HG03354 (cell line): ENCODE data around the gene PGM5.

Experiments used
- ATAC-seq: cut with Tn5 transposase; IDR thresholded peaks from one replicate; pipeline ENCODE4 v1.9.1; 2021; ENCODE audit warnings: mild to moderate bottlenecking; ENCODE audit not compliant: unreplicated experiment, poor library complexity, severe bottlenecking

PGM5 gene

DNA sequence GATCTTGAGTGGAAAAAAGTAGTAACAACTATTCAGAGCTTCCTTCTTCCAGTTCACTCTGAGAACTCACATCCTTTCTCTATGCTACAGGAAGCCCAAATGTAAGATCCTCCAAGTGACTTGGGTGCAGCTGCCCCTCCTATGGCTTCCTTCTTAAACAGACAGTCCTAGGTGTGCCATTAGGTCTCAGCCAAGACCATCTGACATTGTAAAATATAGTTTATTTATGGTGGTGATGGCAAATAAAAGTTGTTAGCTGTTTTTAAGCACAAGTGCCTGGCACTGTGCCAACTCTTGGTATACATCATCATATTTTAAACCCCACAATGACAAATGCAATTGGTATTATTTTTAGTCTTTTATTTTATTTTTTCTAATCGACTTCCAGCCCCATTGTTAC, 126.1 kb downstream of the PGM5 start:
- ATAC-seq: no peak

DNA sequence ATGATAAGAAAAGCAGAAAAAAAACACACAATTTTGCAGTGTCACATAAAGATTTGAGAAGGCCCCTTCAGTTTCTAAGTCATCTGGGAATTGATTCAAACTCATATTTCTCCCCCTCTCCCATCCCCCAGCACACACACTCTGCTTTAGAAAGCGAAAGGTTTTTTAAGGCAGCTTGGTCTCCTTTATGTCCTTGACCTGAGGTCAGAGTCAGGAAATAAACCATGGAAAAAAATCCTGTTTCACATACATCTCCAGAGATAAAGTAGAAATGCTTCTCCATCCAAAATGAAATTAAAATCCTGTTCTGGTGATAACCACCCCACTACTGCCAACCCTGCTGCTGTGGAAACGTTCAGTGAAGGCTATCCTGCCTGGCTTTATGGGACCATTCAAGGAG, 131.7 kb downstream of the PGM5 start:
- ATAC-seq: no peak

DNA sequence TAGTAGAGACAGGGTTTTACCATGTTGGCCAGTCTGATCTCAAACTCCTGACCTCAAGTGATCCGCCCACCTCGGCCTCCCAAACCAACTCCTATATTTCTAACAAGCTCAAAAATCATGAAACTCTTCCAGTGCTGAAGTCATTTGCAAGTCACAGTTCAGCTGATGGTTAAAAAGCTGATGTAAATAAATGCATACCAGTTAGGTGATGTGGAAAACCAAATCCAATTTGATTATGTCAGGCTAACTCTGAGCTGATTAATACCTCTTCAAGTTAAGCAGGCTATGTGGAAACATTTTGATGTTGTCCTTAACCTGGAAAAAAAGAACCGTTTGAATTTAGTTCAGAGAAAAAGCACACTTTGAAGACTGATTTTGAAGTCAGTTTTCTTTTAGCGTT, 133.2 kb downstream of the PGM5 start:
- no peak for ATAC-seq

DNA sequence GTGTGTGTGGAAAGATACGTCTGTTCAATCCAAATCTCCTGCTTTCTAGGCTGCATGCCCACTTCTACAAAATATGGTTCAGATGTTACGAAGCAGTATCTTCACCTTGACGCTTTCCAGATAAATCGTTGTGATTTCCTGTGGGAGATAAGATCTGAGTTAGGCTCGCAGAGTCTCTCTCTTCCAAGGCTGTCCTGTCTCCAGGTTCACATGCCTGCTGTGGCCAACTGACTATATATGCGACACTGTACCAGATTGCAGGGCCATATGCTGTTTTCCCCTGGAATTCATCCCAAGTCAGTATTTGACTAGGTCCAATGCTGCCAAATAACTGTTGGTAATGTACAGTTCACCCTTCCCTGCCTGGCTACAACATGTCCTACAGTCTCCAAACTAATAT, 136.4 kb downstream of the PGM5 start:
- ATAC-seq: no peak

DNA sequence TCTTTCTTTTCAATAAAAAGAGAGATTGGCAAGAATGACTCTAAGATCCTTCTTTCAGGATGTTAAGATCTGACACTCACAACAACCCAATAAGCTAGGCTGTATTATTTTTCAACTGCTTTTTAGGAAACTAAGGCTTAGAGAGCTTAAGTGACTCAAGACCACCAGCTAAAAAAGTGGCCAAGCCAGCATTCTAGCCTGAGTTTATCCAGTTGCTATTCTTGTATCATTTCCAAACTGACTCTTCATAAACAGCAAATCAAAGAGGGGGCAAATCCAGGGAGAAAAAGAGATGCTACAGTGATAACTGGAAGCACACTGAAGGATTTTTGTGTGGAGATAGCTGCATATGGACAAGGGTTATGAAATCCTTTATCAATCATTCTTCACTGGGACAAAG, 137.1 kb downstream of the PGM5 start:
- ATAC-seq: no peak

DNA sequence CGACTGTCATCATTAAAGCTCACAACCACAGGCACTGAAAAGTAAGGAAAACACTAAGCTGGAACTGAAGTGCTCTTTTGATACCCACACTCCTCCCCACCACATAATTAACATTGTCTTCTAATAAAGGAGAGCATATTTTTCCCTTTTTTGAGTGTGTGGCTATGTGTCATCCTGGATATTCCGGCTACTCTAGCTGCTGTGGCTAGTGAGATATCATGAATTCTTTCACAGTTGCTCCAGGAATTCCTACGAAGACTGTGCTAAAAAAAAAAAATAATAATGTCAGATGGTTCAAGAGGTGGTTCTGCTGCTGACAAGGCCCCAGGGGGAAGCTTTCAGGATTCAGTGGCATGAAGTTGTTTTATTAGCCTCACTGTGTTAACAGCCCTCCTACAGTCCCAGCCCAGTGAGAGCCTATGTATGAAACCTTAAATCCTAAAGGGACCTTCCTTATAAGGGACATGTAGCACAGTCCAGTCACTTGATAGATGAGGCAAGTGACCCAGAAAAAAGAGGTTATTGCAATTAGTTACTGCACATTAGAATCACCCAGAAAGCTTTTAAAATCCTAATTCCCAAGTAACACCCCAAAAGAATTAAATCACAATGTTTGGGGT, 137.7 kb downstream of the PGM5 start:
- ATAC-seq: no peak

DNA sequence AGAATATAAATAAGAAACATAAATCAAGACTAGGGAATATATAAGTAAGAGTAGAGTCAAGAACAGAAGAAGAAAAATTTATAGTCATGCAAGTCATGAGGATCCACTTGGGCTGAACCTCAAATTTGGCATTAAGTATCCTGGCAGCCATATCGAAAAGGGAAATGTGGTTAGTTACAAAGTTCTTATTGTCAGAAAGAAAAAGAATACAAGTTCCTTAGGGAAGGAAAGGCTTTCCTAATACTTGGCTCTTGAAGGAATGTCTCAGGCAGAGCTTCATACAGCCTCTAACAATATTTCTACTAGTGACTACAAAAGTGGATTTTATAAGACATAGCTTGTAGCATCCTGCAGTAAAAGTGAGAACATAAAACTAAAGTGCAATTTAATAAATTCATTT, 138.8 kb downstream of the PGM5 start:
- ATAC-seq: no peak

DNA sequence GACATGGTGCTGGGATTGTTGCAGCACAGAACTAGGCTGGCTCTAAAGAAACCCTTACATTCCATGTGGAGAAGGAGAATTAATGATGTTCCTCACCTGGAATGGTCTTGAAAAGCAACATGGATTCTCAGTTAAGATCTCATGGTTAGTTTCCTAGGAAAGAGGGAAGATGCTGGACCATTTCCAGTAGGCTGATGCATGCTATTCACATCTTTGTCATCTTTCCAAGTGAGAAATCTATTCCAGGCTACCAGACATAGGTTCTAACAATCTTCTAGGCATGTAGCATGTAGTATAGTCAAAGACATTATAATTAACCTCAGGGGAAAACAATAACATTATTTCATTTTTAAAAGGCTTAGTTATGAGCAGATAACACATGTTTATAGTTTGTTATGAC, 139.9 kb downstream of the PGM5 start:
- no peak for ATAC-seq

DNA sequence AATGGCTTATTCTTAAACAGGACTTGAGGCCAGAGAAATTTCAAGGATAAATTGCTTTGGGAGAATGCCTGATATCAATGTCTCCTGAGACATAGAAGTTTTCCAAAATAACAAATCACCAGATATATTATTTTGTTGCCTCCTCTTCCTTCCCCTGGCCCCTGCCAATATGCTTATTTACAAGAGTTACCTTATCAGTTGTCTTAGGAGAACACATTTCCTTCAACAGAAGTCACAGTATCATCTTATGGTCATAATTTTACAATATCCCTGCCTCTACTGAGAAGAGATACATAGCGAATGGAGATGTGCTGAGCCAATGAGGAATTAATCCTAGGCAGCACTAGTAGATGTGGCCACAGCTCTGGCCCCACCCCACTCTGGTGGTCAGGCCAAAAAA, 141.2 kb downstream of the PGM5 start:
- no peak for ATAC-seq

DNA sequence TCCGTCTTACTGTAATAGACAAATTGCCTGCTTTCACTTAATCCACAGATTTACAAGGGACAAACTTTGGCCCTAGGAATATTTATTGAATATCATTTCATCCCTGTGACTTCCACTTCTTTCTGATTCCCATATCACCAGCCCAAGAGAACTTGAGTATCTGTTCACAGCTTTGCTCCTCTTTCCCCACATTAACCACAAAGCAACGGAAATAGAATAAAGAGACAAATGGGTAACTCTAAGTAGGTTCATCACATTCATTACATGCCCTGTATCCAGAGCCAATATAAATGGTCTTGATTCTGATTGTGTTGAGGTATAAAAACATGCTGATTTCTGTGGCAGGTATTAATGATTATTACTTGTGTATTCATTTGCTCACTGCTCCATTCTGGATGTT, 142.4 kb downstream of the PGM5 start:
- no peak for ATAC-seq

DNA sequence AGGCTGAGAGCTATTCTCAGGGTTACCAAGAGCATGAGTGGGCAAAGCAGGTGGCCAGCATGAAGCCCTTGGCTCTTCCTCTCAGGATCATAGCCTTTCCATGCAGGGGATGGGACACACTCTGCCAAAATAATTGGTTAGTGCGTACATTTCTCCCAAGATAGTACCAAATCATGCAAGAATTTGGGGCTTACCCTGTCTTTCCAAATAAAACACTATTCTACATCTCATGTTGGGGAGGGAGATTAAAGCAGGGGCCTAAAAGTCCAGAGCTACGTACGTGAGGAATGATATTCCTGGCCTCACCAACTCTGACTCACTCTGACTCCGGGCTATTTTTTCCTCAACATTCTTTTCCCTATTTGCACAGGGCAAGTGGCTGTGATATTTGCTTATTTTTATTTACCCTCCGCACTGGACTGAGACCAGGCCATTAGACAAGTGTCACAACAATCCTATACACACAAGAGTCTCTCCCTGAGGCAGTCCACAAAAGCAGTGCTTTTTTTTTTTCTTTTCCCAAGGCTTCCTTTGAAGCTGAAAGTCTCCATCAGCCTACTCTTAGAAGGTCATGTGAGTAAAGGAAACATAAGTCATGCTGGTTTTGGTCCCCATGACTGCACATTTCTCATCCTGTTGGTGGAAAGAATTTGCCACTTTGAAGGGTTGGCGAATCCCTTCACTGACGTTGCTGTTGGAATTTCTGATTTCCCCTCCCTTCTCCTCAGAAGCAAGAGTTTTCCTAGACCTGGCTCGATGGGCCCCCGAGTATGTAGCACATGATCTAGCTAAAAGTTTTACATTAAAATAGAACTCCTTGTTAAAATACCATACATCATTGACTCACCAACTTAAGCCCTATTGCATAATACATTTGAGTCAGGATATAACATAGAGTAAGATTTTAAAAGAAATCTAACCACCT, 144.3 kb downstream of the PGM5 start:
- ATAC-seq: no peak

DNA sequence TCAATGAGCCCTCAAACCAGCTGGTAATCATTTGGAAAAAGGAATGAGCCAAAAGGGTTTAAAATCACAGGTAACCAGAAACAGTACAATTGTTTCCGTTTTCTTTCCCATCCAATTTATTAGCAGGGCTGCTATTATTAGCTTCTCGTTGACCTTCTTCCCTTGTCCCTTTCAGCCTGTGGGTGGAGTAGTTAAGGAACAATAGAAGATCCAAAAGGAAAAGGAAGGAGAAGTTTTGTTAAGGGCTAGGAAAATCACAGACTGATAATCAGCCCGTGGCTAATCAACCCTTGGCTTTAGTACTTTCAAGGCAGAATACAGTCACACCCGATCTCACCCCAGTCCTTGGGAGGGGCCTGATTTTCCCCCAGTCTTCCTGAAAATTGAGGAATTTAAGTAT, 145.9 kb downstream of the PGM5 start:
- no peak for ATAC-seq

DNA sequence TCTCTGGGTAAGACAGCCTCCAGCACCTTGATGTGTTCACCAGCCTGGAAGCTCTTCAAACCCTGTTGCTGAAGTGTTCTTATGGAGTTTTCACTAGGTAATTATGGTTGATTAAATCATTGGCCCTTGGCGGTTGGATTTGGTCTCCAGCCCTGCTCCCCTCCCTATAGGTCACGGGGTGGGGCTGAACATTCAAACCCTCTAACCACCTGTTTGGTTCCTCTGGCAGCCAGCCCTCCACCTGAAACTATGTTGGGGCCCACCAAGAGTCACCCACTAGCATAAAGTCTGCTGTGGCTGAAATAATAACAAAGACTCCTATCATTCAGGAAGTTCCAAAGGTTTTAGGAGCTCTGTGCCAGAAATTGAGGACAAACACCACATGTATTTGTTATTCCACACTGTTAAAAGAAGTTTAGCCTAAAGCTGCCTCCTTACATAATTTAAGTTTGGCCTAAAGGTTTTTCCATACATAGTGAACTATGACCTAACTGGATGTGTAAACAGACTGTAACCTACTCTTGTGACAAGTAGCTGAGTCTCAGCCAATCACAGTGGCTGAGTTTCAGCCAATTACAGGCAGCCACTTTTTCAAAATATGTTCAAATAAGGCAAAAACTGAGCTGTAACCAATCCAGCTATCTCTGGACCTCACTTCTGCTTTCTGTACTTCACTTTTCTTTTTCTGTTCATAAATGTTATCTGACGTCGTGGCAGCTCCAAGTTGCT, 149.4 kb downstream of the PGM5 start:
- peak; percentile 71 for ATAC-seq

DNA sequence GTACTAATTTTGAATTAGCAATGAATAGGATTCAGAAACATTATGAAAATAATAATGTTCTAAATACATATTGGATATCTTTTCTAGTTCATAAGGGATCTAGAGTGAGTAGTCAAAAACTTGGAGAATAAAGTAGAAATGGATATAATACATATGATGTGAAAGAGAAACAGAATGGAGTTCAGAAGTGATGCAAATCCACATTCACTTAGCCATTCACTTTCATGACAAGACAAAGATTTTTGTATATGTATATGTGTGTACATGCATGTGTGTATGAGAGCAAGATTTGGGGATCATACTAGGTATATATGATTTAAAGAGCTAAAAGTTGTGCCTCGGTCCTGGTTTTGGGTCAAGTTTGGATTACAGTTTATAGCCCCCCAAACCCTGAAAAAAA, 150.1 kb downstream of the PGM5 start:
- no peak for ATAC-seq

DNA sequence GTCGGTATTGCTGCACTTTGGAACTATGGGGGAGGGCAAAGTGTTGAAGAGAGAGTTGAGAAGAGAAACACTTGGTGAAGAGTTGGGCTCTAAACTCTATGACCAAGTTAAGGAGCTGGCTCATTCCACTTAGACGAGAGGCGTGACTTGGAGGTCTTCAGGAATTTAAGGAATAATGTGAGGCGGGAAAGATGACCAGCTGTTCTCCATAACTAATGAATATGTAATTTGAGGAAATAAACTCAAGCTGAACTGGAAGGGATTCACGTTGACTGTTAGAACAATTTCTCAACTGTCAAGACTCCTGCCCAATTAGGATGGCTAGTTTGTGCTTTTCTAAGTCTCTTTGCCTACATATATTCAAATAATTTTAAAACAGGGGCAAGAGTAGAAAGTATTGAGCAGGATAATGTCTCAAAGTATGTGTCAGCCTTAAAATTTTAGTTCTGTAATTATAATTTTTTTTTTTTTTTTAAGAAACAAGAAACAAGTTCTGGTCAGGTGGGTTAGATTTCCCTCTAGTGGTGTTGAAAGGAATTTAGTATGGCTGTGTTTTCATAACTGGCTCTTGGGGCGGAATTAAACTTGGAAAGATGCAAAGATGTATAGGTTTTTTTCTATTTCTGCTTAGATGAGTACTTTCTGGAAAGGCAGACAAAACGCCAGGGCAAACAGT, 150.9 kb downstream of the PGM5 start:
- ATAC-seq: no peak

DNA sequence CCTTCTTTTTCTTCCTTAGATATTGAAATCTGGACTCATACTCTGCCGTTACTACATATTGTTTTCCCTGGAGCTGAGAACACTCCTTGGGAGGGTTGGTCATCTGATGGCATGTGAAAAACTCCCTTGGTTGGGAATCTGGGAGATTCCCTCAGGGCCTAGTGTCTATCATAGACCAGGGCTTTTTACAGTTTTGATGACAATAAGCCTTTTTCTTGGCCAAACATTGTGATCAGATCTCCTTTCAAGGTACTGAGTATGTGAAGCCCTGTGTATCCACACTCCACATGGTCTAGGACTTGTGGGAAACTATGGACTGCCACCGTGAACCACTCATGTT, 151.4 kb downstream of the PGM5 start:
- no peak for ATAC-seq

DNA sequence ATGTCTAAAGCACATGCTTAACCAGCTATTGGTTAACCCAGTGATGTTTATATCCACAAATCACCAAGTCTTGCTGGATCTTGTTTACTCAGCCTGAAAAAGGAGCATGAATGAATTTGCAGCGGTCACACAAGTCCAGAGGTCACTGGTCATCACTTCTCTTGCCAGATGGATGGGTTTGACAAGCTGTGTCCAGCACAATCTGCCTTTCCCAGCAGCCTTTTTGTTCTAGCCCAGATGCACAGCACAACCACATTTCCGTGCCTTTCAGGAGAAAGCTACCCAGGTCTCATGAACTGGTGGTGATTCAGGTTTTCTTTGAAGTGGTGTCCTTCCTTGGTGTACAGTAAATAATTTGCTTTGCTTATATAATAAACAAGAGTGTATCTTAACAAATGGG, 152.1 kb downstream of the PGM5 start:
- ATAC-seq: no peak

DNA sequence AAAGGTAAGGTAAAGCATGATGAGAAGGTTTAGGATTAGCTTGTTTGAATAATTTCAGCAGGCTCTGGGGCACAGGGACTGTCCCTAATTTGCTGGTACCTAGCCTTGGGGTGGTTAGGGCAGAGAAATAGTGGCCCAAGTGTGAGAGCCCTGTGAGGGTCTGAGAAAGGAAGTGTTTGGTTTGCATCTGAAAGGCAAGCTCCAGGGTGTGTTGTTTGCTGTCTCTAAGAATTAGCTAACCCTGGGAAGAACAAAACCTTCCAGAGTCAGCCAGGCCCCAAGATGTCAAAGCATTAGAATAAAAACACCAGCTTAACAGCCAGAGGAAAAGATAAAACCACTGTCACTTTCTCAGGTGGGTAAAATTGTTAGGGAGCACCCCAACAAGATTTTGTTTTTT, 153.3 kb downstream of the PGM5 start:
- ATAC-seq: no peak

DNA sequence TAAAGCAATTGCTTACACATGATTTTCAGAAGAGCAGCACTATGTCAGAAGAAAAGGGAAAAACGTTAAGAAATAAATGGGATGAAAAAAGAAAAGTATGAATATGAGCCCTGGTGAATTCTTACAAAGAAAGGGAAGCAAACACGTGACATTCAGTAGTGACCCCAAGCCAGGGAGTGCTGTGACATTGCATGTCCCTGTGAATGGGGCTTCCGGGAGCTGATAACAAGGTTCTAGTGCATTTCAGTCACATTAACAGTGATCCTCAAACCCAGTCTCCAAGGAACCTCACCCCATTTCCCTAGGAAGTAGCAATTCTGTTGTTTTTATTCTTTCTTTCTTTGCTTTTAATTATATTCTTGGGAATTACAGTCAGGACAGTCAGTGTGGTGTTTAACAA, 157.0 kb downstream of the PGM5 start:
- ATAC-seq: no peak

DNA sequence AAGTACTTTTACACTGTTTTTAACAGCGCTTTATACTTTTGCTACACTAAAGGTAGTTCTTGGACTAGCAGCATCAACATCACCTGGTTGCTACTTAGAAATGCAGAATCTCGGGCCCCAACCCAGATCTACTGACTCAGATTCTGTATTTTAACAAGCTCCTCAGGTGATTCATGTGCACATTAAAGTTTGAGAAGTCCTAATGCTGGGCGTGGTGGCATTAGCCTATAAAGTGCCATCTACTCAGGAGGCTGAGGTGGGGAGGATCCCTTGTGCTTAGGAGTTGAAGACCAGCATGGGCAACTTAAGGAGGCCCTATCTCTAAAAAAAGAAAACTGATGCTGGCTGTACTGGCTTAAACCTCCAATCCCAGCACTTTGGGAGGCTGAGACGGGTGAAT, 157.6 kb downstream of the PGM5 start:
- no peak for ATAC-seq
